ENCODE measurements around the gene NTMT1.
"Not testable (repeated sequence)": the region's sequence is repeated elsewhere in the genome, so short reads cannot be mapped to it uniquely, and the experiment has no call there.

Gene NTMT1

GRCh38 chr9:129635099-129636065, 9.4 kb downstream of the NTMT1 start:
- DNase-seq (ENCODE audit: low read depth in 1 of 2, low spot score in 1 of 2) = no peak

DNA sequence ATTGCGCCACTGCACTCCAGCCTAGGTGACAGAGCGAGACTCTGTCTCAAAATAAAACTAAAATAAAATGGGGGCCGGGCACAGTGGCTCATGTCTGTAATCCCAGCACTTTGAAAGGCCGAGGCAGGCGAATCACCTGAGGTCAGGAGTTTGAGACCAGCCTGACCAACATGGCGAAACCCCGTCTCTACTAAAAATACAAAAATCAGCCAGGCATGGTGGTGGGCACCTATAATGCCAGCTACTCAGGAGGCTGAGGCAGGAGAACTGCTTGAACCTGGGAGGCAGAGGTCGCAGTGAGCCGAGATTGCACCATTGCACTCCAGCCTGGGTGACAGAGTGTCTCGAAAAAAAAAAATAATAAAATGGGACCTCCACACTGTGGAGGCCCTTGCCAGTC, 10.4 kb downstream of the NTMT1 start:
- DNase-seq (ENCODE audit: low read depth in 1 of 2, low spot score in 1 of 2) = not testable (repeated sequence)

- DNase-seq (ENCODE audit: low read depth in 1 of 2, low spot score in 1 of 2) = no peak
These were observed 11.1 kb downstream of the NTMT1 start for GRCh38 chr9:129637102-129637501.

DNA sequence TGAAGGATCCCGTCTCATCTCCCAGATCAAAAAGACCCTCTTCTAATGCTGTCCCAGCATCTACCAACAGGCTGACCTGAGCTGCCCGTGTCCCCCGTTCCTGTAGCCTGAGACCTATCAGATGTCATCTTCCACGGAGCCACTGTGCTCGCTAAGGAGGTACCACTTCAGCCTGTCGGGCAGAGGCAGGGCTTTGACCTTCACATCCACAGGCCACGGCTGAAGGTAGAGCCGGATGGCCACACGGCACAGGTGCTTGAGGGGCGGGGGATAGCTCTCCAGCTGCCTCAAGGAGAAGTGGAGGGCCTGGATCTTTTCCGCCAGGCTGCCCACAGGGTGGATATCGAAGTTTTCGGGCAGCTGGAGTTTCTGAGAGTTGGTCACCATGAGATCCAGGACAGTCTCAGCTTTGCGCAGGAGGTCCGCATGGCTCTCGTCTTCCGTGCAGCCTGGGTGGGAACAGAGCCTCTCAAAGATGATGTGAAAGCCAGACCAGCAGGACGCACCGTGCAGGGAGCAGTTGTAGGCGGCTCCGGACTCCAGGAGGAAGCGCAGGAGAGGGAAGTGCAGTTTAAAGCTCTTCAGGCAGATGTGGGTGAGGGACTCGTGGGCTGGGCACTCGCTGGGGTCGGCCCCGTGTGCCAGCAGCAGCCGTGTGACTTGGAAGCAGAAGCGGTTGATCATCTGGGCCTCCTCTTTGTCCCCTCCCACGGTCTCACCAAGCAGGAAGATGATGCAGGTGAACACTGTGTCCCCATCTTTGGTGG, 11.9 kb downstream of the NTMT1 start:
- no peak for DNase-seq (ENCODE audit: low read depth in 1 of 2, low spot score in 1 of 2)

- no peak for DNase-seq (ENCODE audit: low read depth in 1 of 2, low spot score in 1 of 2)
These were observed 13.2 kb downstream of the NTMT1 start for GRCh38 chr9:129639034-129639630.

- no peak for DNase-seq (ENCODE audit: low read depth in 1 of 2, low spot score in 1 of 2)
These were observed 13.8 kb downstream of the NTMT1 start for GRCh38 chr9:129639756-129640085.

GRCh38 chr9:129640086-129640870, 14.3 kb downstream of the NTMT1 start:
- no peak for DNase-seq (ENCODE audit: low read depth in 1 of 2, low spot score in 1 of 2)

DNA sequence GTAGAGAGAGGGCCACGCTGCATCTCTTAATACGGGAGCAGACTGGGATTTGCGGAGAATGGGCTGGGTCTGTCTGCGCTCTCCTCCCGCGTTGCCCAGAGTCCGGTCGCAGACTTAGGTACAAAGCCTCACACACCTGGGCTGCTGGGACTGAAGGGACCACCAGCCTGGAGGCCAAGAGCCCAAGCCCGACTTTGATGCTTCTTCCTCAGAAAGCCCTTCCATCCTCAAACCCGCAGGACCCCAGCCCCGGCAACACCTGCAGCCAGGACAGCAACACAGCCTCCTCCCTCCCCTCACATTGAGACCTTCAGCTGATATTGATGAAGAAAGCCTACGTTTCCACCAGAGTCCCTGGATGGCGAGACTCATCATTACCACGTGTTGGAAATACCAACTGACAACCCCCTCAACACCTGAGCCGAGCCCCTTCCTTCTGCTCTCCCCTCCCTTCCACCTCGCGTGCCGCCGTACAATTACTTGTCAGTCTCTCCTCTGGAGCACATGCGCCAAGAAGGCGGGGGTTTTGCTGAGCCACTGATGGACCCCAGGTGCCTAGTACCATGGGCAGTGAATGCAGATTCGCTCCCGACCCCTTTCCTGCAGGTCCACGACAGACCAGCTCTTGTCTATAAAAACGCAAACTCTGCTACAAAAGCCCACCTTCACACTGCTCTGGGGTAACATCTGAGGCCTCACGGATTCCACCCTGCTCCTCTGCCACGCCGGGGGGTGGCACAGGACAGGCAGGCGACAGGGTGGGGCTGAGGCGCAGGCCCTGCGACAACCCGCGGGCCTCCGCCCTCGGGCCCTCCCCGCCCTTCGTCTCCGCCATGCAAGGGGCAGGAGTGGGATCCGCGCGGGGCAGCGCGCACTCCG, 15.1 kb downstream of the NTMT1 start:
- DNase-seq (ENCODE audit: low read depth in 1 of 2, low spot score in 1 of 2) = no peak

GRCh38 chr9:129641750-129642585, 16.0 kb downstream of the NTMT1 start, which contains the start of gene ASB6:
Gene ASB6 (minus strand): TSS chr9:129642151. CDS start chr9:129641999, 152 bp downstream.
- DNase-seq (ENCODE audit: low read depth in 1 of 2, low spot score in 1 of 2) = peak; percentile 92 to 98

- DNase-seq (ENCODE audit: low read depth in 1 of 2, low spot score in 1 of 2) = no peak
These were observed 17.7 kb downstream of the NTMT1 start for GRCh38 chr9:129643706-129644105.

- DNase-seq (ENCODE audit: low read depth in 1 of 2, low spot score in 1 of 2) = no peak
These were observed 18.4 kb downstream of the NTMT1 start for GRCh38 chr9:129644365-129644764.

DNA sequence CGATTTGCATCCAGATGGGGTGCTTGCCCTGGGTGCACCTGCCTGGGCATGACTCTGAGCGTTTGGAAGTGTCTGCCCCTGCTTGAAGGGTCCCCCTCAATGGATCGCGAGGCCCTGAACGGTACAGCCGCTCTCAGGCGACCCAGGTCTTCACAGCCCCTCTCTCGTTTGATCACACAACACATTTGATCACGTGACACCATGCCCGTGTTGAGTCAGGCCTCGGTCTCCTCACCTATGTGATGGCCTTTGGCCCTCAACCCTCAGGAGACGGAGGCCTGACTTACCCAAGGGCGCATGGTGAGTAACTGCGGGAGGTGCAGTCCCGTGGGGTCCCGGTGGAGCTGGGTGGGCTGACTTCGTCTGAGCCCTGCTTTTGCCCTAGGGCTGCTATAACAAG, 18.9 kb downstream of the NTMT1 start:
- no peak for DNase-seq (ENCODE audit: low read depth in 1 of 2, low spot score in 1 of 2)

DNA sequence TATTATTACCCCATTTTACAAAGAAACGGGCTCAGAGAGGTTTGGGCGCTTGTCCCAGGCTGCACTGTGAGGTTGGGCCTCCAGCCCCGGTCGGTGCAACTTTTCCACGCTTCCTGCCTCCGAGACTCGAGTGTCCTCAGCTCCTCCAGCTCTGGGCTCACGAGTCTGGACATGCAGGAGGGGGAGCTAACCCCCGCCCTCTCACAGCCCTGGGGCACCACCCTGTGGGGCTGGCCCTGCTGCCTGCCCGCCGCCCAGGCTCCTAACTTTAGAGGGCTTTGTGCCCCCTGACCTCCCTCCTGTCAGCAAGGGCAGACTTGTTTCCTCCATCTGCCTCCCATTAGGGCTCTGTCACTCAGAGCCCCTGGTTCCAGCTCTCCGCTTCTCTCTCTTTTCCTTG, 20.3 kb downstream of the NTMT1 start:
- no peak for DNase-seq (ENCODE audit: low read depth in 1 of 2, low spot score in 1 of 2)

- DNase-seq (ENCODE audit: low read depth in 1 of 2, low spot score in 1 of 2) = no peak
These were observed 20.7 kb downstream of the NTMT1 start for GRCh38 chr9:129646654-129647053.

- no peak for DNase-seq (ENCODE audit: low read depth in 1 of 2, low spot score in 1 of 2)
These were observed 21.7 kb downstream of the NTMT1 start for GRCh38 chr9:129647635-129648034.

DNA sequence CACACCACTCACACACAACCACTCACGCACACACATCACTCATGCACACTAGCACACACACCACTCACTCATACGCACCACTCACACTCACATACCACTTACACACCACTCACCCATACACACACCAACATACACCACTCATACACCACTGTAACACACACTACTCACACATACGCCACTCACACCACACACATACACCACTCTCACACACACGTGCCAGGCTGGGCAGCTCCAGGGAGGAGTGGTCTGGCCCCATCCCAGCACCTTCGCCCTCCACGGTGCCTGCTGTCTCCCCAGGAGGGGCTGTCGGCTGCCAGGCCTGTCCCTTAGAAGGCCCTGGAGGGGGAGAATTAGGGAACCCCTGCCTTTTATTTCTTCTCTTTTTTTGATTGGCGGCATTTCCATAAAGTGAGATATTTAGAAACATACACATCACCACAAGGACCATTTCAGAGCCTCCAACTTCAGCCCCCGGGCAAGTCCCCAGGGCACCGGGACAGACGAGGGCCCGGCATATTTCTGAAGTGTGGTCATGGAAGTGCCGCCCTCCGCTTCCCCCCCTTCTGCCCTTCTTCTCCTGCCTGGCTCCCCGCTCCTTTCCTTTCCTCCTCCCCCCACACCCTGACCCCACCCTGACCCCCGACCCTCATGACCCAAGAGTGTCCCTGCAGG, 22.3 kb downstream of the NTMT1 start:
- no peak for DNase-seq (ENCODE audit: low read depth in 1 of 2, low spot score in 1 of 2)

- no peak for DNase-seq (ENCODE audit: low read depth in 1 of 2, low spot score in 1 of 2)
These were observed 22.8 kb downstream of the NTMT1 start for GRCh38 chr9:129648764-129649115.
